SK-N-SH (cell line): Measurements from ENCODE around the gene CYREN. TPM values are rescaled to one million over a fixed set of nuclear protein-coding genes. Genes with fewer than 3 reads are reported as not detected.

Experiments used
- CTCF ChIA-PET: fragments of 300-600, 350-600 bp; formaldehyde crosslinking; extraction: SDS; loops from one replicate; lab custom pipeline; 2021; lab: Yijun Ruan, JAX
- POLR2A ChIA-PET: fragments of 350-600 bp; sonication (Branson Sonifier 250); formaldehyde crosslinking; extraction: SDS; loops from one replicate; lab custom pipeline; 2020; ENCODE audit warnings: antibody characterized with exemption, inconsistent platforms; lab: Yijun Ruan, JAX
- DNase-seq: peaks from one replicate; pipeline ENCODE4 v3.0.0; 2012
- H2AFZ ChIP-seq: fragments of 200-600 bp; sonication (generic); 2 replicates; pipeline ENCODE4 v1.8.1; 2016; ENCODE audit warnings: antibody characterized with exemption, mild to moderate bottlenecking, low read depth
- H3F3A ChIP-seq: fragments of 200-600 bp; sonication (generic); replicated peaks from 2 replicates; pipeline ENCODE3; 2016; ENCODE audit warnings: antibody characterized with exemption, mild to moderate bottlenecking; ENCODE audit not compliant: insufficient read depth
- H3K27ac ChIP-seq, 2 experiments: fragments of 200-500 bp in 1 of 2; fragments of 200-600 bp in 1 of 2; sonication (Bioruptor generic) in 1 of 2; sonication (generic), shearing (Covaris generic) in 1 of 2; 2 replicates each; pipeline versions ENCODE4 v1.5.1 to v1.6.1; 2014 to 2016; ENCODE audit warnings: low read depth in 2 of 2, inconsistent platforms in 1 of 2, low read length in 1 of 2, mild to moderate bottlenecking in 1 of 2, mixed read lengths in 1 of 2
- H3K27me3 ChIP-seq: fragments of 200-600 bp; sonication (generic), shearing (Covaris generic); 2 replicates; pipeline ENCODE4 v1.6.1; 2016; ENCODE audit warnings: mixed run types; ENCODE audit not compliant: insufficient read depth
- H3K36me3 ChIP-seq, 2 experiments: fragments of 200-500 bp in 1 of 2; fragments of 200-600 bp in 1 of 2; sonication (Bioruptor generic) in 1 of 2; sonication (generic) in 1 of 2; replicated peaks in 1 of 2; 2 replicates each; pipeline versions ENCODE3 to v1.5.1; 2014 to 2016; ENCODE audit warnings: low read length in 1 of 2, mild to moderate bottlenecking in 1 of 2; ENCODE audit not compliant: insufficient read depth in 2 of 2, control insufficient read depth in 1 of 2
- H3K4me1 ChIP-seq, 2 experiments: fragments of 200-500 bp in 1 of 2; fragments of 200-600 bp in 1 of 2; sonication (Bioruptor generic) in 1 of 2; sonication (generic), shearing (Covaris generic) in 1 of 2; 2 replicates each; pipeline versions ENCODE4 v1.5.1 to v1.6.1; 2014 to 2016; ENCODE audit warnings: low read depth in 1 of 2, low read length in 1 of 2, mixed run types in 1 of 2; ENCODE audit not compliant: insufficient read depth in 2 of 2, control insufficient read depth in 1 of 2
- H3K4me2 ChIP-seq: fragments of 200-600 bp; sonication (generic), shearing (Covaris generic); 2 replicates; pipeline ENCODE4 v1.6.1; 2017; ENCODE audit warnings: mixed run types
- H3K4me3 ChIP-seq, 2 experiments: fragments of 200-500 bp in 1 of 2; fragments of 200-600 bp in 1 of 2; sonication (Bioruptor generic) in 1 of 2; sonication (generic), shearing (Covaris generic) in 1 of 2; 2 replicates each; pipeline versions ENCODE4 v1.5.1 to v1.8.1; 2014 to 2016; ENCODE audit warnings: low read depth in 2 of 2, inconsistent platforms in 1 of 2, low read length in 1 of 2, mild to moderate bottlenecking in 1 of 2, mixed read lengths in 1 of 2, moderate library complexity in 1 of 2
- H3K79me2 ChIP-seq: fragments of 200-600 bp; sonication (generic); 2 replicates; pipeline ENCODE4 v1.8.1; 2017; ENCODE audit warnings: mild to moderate bottlenecking; ENCODE audit not compliant: insufficient read depth
- H3K9ac ChIP-seq: fragments of 200-600 bp; sonication (generic); 2 replicates; pipeline ENCODE4 v1.6.1; 2017; ENCODE audit warnings: mixed run types
- H3K9me2 ChIP-seq: fragments of 200-600 bp; sonication (generic); 2 replicates; pipeline ENCODE4 v1.6.1; 2017; ENCODE audit warnings: mixed run types
- H3K9me3 ChIP-seq: fragments of 200-600 bp; sonication (generic); 2 replicates; pipeline ENCODE4 v1.6.1; 2017; ENCODE audit warnings: mixed run types, mild to moderate bottlenecking, moderate library complexity
- H4K20me1 ChIP-seq: fragments of 200-600 bp; sonication (generic); 2 replicates; pipeline ENCODE4 v1.6.1; 2017; ENCODE audit warnings: mild to moderate bottlenecking, mixed run types; ENCODE audit not compliant: insufficient read depth
- CHD2 ChIP-seq: fragments of 150-350 bp; IDR thresholded peaks from 2 replicates; pipeline ENCODE4 v1.6.1; 2018; ENCODE audit warnings: low read length; ENCODE audit not compliant: partially characterized antibody
- ELF1 ChIP-seq: IDR thresholded peaks from 2 replicates; pipeline ENCODE4 v1.4.0; 2012
- EP300 ChIP-seq, 2 experiments: IDR thresholded peaks; 2 replicates each; pipeline versions ENCODE4 v1.4.0 to v1.6.1; 2012; ENCODE audit warnings: borderline replicate concordance in 1 of 2, low read depth in 1 of 2, low read length in 1 of 2
- FOSL2 ChIP-seq: IDR thresholded peaks from 2 replicates; pipeline ENCODE4 v1.4.0; 2012; ENCODE audit warnings: low read depth, mild to moderate bottlenecking, moderate library complexity, borderline replicate concordance
- FOXJ3 ChIP-seq: sonication (generic); formaldehyde crosslinking; IDR thresholded peaks from 2 replicates; pipeline ENCODE4 v1.5.1; 2020; ENCODE audit warnings: mild to moderate bottlenecking, missing genetic modification reagents
- GABPA ChIP-seq: IDR thresholded peaks from 2 replicates; pipeline ENCODE4 v1.4.0; 2012; ENCODE audit warnings: low read depth, mild to moderate bottlenecking
- GATA2 ChIP-seq: sonication (generic); formaldehyde crosslinking; IDR thresholded peaks from 2 replicates; pipeline ENCODE4 v1.5.0; 2020; ENCODE audit warnings: mild to moderate bottlenecking, missing genetic modification reagents
- IRF3 ChIP-seq: fragments of 150-350 bp; IDR thresholded peaks from 2 replicates; pipeline ENCODE4 v1.6.1; 2016; ENCODE audit warnings: mild to moderate bottlenecking, low read depth, low read length
- MAX ChIP-seq: IDR thresholded peaks from 2 replicates; pipeline ENCODE4 v1.4.0; 2012; ENCODE audit warnings: low read depth
- MXI1 ChIP-seq: IDR thresholded peaks from 2 replicates; pipeline ENCODE4 v1.6.1; 2012; ENCODE audit warnings: mild to moderate bottlenecking, low read depth, low read length, improper control_type of control experiment
- RCOR1 ChIP-seq: fragments of 150-350 bp; IDR thresholded peaks from 2 replicates; pipeline ENCODE4 v1.6.1; 2017; ENCODE audit warnings: antibody characterized with exemption, low read length
- REST ChIP-seq: IDR thresholded peaks from 2 replicates; pipeline ENCODE4 v1.6.1; 2012; ENCODE audit warnings: mild to moderate bottlenecking, low read depth, low read length, moderate library complexity
- RFX5 ChIP-seq: IDR thresholded peaks from 2 replicates; pipeline ENCODE4 v1.6.1; 2012; ENCODE audit warnings: mild to moderate bottlenecking, improper control_type of control experiment, low read length
- RXRA ChIP-seq: IDR thresholded peaks from 2 replicates; pipeline ENCODE4 v1.4.0; 2012; ENCODE audit warnings: low read depth, mild to moderate bottlenecking, borderline replicate concordance
- SMC3 ChIP-seq: IDR thresholded peaks from 2 replicates; pipeline ENCODE4 v1.6.1; 2012; ENCODE audit warnings: low read depth, low read length, improper control_type of control experiment
- TEAD4 ChIP-seq: IDR thresholded peaks from 2 replicates; pipeline ENCODE4 v1.4.0; 2012; ENCODE audit warnings: mild to moderate bottlenecking, borderline replicate concordance; ENCODE audit not compliant: insufficient read depth
- USF2 ChIP-seq: fragments of 150-350 bp; IDR thresholded peaks from 2 replicates; pipeline ENCODE4 v1.6.1; 2017; ENCODE audit warnings: antibody characterized with exemption, low read length, low read depth, borderline replicate concordance
- YY1 ChIP-seq: IDR thresholded peaks from 2 replicates; pipeline ENCODE4 v1.4.0; 2012; ENCODE audit warnings: low read depth, mild to moderate bottlenecking
- ZBTB33 ChIP-seq: IDR thresholded peaks from 2 replicates; pipeline ENCODE4 v1.4.0; 2012; ENCODE audit warnings: low read depth, borderline replicate concordance
- WGBS: methylation state at CpG from one replicate; pipeline ENCODE4 v1.1.6; 2017; ENCODE audit warnings: low lambda C conversion rate; 5-methylcytosine and 5-hydroxymethylcytosine counted together
- polyA plus RNA-seq, 3 experiments: library from polyadenylated mRNA; depleted of rRNA; stranded (reverse); fragments of >200 nt; gene quantifications; 2 replicates each; pipeline ENCODE4 v1.2.3, GENCODE V29; 2012

Gene CYREN
- polyA plus RNA-seq, 1 of the 3 experiments (the other 2 are of a cell fraction), result 53.4 TPM

- ChIA-PET CTCF (no interaction called here), POLR2A (no interaction called here)
- H2AFZ ChIP-seq, result no peak overlapping the region
- H3K79me2 ChIP-seq, result no peaks in the 10 kb centered on the region
- no peaks in the 10 kb centered on the region for H3K4me1 ChIP-seq
- no peaks in the 10 kb centered on the region for H3K36me3 ChIP-seq
- H3K4me2 ChIP-seq, result no peak overlapping the region
- H3K9me2 ChIP-seq, result 0 out of 2 replicates have a peak, but pooled peaks cover 3% of the 10 kb centered on the region
- 67% methylated on average over 4 of the region's 6 CpGs for WGBS
- no peak overlapping the region for H3K9ac ChIP-seq
- H3K9me3 ChIP-seq, result peaks cover 5% of the 10 kb centered on the region; the same call in 1 of the 2 replicates
- TF ChIP-seq EP300 (IDR thresholded peaks at IDR 0.05; ENCODE audit: borderline replicate concordance in 1 of 2, low read depth in 1 of 2, low read length in 1 of 2) (no peak), RCOR1 (no peak), SMC3 (no peak), CHD2 (no peak), USF2 (no peak), GATA2 (no peak), TEAD4 (no peak), MXI1 (no peak), YY1 (no peak), FOXJ3 (CRISPR knock-in tag) (no peak), MAX (no peak)
- DNase-seq, result no peak
- H4K20me1 ChIP-seq, result no peaks in the 10 kb centered on the region
- H3F3A ChIP-seq, result no peaks in the 10 kb centered on the region
- no peak overlapping the region for H3K4me3 ChIP-seq
- H3K27me3 ChIP-seq, result peaks cover 6% of the 10 kb centered on the region; the same call in 1 of the 2 replicates
- H3K27ac ChIP-seq, result no peak overlapping the region
These were observed 48.6 kb downstream of the CYREN start for GRCh38 chr7:135121868-135122267.

GRCh38 chr7:135117096-135117495 lies 53.4 kb downstream of the CYREN start:
- no peak for TF ChIP-seq GABPA
- TF ChIP-seq ZBTB33, result no peak
- TF ChIP-seq RXRA, result no peak
- no peak for TF ChIP-seq IRF3
- TF ChIP-seq REST, result no peak
- TF ChIP-seq TEAD4, result no peak
- TF ChIP-seq FOSL2, result no peak
- no peak for TF ChIP-seq ELF1
- no peak for TF ChIP-seq RFX5
- TF ChIP-seq MXI1, result no peak
- no peak for TF ChIP-seq USF2
- Histone ChIP-seq H3F3A (no peaks in the 10 kb centered on the region), H3K79me2 (no peaks in the 10 kb centered on the region), H3K9me2 (0 out of 2 replicates have a peak, but pooled peaks cover 3% of the 10 kb centered on the region), H3K4me1 (no peaks in the 10 kb centered on the region), H3K27ac (no peak overlapping the region), H3K4me3 (no peak overlapping the region), H3K27me3 (no peaks in the 10 kb centered on the region), H4K20me1 (no peaks in the 10 kb centered on the region), H3K9ac (no peak overlapping the region), H3K9me3 (peaks cover 5% of the 10 kb centered on the region; the same call in 1 of the 2 replicates), H3K4me2 (no peak overlapping the region), H2AFZ (no peak overlapping the region), H3K36me3 (no peaks in the 10 kb centered on the region)
- WGBS, result 30% methylated on average over 1 of the region's 1 CpG
- ChIA-PET POLR2A (no interaction called here), CTCF (interaction anchor here (3.2 kb wide), 1 partner anchor 14 kb away, joined by 10 read pairs; no protein-coding TSS in a partner anchor)
- DNase-seq, result no peak
